ENCODE data around the gene DNASE2.

The DNASE2 gene

DNA sequence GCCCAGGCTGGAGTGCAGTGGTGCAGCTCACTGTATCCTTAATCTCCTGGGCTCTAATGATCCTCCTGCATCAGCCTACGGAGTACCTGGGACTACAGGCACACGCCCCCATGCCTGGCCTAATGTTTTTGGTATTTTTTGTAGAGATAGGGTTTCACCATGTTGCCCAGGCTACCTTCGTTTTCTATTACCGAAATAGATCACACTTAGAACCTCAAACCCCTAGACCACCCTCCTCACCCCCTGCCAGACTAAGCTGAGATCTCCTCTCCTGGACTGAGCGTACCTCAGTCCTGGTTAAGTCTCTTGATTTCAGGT is 5.4 kb upstream of the DNASE2 start:
- DNase-seq: no peak

DNA sequence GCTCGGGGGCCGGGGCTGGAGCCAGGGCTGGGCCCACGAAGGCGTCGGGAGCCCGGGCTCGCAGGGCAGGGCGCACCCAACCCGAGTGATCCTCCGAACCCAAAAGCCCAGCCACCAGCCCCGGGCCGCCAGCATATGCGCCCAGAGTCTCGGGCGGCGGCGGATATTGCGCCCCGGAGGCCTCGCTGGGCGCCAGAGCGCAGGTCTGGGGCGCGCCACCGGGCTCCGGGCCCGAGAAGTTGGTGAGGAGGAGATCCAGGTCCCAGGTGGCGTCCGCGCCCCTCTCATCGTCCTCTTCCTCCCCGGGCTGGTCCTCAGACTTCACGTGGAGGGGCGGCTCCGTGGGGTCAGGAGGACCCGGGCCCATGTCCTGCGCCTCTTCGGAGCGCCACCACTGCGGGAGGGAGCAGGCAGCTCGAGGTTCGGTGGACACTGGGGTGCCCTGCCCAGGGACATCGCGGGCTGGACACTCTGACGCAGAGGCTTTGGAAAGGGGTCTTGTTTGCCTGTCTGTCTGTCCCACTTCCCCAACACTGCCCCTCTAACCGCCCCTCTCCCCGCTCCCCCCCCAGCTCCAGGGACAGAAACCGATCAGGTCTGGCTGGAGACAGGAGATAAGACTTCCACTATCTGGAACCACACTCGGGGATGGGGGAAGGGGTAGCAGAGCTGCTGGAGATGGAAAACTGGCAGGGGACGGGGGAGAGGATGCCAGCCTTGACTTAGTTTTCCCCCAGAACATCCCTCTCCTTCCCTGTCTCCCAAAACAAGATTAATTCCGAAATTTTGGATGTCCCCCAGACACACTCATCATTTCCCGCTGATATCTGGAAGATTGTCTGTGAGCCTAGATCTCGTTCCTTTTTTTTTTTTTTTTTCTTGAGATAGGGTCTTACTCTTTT is 4.8 kb upstream of the DNASE2 start:
- DNase-seq: no peak

DNA sequence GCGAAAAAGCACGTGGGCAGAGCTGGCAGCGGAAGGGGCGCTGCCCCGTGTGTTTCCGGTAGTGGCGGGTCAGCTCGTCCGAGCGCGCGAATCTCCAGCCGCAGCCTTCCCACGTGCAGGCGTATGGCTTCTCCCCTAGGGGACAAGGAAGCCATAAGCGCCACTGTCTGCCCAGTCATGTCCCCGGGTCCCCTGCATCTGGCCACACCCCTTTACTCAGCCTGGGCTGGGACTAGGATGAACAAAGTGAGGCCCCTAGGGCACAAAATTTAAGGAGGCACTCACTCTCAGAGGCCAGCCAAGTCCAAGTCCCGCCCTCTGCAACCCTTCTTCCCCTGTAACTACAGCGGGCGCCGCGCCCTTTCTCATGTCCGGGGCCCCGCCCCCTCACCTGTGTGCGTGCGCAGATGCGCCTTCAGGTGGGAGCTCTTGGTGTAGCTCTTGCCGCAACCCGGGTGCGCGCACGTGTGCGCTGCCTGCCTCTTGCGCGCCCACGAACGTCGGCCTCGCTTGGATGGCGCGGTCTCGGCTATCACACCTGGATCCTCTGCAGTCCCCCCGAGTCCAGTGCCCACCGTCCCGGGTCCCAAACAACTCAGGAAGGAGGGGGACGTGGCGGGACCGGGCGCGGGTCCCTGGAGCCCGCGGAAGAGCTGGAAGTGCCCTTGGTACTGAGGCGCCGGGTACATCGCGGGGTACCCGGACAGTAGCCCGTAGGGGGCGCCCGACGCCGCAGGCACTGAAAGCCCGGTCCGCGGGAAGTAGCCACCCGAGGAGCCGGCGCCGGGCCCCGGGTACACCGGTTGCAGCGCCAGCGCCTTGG is 3.9 kb upstream of the DNASE2 start:
- DNase-seq: peak; percentile 91

DNA sequence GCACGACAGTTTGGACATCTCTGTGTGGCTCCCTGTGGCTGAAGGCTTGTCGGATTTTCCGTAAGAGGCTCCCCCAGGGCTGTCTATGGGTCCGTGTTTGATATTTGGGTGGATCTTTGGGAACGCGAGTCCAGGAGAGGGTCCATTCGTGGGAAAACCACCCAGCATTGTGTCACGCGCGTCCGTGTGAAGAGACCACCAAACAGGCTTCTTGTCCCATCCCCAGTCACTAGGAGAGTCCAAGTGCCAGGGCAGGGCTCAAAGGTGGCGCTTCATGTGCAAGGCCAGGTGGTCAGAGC is 3.3 kb upstream of the DNASE2 start:
- DNase-seq: no peak

DNA sequence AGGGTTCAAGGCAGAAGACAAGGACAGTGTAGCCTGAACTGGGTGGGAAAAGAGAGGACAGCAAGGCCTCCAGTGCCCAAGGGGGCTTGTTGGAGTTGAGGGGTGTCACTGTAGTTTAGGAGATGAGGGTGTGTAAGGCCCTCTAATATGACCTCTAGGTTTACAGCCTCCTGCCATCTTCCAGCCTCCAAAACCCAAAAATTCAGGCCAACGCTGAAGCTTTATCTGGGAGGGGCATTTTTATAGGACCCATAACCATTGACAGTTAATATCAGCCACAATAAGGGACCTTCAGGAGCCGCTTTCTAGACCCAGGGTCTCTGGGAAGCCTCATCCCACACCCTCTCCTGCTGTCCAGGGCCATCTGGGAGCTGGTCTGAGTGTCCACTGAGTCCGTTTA is 3.0 kb upstream of the DNASE2 start:
- no peak for DNase-seq

DNA sequence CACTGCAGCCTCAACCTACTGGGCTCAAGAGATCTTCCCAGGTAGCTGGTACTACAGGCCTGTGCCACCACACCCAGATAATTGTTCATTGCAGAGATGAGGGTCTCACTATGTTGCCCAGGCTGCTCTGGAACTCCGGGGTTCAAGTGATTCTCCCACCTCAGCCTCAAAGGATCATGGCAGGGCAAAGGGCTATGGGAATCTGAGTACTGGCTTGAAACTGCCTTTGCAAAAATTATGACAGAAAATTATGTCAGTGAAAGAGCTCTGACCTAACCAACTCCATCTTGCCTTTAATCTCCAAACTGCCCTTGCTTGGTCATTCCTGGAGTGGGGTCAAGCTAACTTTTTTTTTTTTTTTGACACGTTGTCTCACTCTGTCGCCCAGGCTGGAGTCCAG is 1.3 kb upstream of the DNASE2 start:
- DNase-seq: no peak

DNA sequence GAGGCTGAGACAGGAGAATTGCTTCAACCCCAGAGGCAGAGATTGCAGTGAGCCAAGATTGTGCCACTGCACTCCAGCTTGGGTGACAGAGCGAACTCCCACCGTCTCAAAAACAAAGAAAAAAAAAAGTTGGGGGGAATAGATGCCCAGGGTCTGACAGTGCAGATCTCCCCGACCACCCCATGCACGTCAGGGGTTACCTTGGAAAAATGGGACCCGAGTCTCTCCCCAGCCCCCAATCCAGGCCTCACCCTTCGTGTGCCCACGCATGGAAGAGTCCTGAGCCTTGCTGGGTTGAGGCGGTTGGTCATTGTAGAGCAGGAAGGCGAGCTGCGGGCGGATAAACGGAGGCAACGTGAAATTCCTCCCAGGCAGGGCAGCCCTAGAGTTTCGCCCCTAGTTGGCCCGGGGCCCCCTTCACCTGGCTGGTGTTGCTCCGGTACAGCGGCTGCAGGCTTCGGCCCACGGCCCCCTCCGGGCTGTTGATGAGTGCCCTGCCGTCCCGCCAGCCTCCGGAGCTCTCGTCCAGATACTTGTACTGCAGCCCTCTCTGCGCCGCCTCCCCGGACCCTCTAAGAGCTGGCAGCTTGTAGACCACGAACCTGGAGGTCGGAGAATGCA is 588 bp downstream of the DNASE2 start:
- no peak for DNase-seq

DNA sequence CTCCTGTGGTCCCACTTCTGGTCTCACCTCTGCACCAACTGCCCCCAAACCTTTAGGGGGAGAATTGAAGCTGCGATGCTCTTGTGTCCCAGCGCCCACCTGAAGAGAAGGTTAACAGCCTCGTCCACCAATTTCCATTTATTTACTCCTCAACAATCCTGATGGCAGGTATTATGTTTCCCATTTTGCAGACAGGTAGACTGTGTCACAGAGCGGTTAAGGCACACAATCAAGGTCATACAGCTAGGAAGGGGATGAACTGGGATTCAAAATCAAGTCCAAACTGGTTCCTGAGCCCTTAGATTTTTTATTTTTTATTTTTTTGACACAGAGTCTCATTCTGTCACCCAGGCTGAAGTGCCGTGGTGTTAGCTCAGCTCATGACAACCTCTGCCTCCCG is 6.2 kb downstream of the DNASE2 start:
- DNase-seq: no peak

DNA sequence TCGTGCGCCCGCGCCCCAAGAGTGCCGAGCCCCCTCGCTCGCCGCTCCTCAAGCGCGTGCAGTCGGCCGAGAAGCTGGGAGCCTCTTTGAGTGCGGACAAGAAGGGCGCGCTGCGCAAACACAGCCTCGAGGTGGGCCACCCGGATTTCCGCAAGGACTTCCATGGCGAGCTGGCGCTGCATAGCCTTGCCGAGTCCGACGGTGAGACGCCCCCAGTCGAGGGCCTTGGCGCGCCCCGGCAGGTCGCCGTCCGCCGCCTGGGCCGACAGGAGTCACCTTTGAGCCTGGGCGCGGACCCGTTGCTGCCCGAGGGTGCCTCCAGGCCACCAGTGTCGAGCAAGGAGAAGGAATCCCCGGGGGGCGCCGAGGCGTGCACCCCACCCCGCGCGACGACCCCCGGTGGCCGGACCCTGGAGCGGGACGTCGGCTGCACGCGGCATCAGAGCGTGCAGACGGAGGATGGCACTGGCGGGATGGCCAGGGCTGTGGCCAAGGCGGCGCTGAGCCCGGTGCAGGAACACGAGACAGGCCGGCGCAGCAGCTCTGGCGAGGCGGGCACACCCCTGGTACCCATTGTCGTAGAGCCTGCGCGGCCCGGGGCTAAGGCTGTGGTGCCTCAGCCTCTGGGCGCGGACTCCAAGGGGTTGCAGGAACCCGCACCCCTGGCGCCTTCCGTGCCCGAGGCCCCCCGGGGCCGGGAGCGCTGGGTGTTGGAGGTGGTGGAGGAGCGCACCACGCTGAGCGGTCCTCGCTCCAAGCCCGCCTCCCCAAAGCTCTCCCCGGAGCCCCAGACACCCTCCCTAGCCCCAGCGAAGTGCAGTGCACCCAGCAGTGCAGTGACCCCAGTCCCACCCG is 7.1 kb downstream of the DNASE2 start:
- no peak for DNase-seq

DNA sequence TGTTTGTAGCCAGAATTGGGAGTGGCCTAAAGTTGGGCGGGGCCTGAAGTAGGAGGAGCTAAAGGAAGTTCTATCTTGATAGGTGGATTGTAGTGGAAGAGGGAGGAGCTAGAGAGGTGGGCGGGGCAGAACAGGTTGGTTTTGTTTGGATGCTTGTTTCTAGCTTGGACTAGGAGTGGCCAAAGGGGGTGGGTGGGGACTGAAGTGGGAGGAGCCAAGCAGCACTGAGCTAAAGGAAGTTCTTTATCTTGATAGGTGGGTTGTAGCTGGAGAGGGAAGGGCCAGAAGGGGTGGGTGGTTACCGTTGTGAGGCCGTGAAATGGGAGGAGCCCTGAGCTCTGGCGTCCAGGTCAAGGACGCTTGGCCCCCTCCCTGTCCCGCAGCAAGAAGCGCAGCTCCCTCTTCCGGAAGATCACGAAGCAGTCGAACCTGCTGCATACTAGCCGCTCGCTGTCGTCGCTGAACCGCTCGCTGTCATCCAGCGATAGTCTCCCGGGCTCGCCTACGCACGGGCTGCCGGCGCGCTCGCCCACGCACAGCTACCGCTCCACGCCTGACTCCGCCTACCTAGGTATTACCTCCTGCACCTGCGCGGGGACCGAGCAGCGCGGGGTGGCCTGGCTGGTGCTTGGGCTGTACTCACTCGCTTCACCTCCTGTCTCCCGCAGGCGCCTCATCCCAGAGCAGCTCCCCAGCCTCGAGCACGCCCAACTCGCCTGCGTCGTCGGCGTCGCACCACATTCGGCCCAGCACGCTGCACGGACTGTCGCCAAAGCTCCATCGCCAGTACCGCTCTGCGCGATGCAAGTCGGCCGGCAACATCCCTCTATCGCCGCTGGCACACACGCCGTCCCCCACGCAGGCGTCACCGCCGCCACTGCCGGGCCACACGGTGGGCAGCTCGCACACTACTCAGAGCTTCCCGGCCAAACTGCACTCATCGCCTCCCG is 8.0 kb downstream of the DNASE2 start:
- DNase-seq: peak; percentile 82

DNA sequence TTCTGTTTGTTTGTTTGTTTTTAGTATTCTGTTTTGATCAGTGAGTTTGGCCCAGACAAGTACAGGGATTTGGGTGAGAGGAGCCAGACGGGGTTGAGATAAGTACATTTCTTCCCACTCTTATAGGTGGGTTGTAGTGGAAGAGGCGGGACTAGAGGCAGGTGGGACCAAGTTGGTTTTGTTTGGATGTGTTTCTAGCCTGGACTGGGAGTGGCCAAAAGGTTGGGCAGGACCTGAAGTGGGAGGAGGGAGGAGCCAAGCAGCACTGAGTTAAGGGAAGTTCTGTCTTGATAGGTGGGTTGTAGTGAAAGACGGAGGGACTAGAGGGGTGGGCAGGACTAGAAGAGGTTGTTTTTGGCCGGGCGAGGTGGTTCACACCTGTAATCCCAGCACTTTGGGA is 9.0 kb downstream of the DNASE2 start:
- DNase-seq: no peak

DNA sequence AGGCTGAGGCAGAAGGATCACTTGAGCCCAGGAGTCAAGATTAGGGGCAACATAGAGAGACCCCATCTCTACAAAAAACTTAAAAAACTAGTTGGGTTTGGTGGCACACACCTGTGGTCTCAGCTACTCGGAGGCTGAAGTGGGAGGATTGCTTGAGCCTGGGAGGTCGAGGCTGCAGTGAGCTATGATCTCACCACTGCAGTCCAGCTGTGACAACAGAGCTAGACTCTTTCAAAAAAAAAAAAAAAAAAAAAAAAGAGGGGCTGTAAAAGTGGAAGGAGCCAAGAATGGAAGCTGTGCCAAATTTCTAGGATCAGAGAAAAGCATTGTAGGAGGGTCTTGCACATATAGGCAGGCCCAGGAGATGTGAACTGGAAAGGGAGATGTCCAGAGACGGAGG is 9.6 kb downstream of the DNASE2 start:
- DNase-seq: no peak

DNA sequence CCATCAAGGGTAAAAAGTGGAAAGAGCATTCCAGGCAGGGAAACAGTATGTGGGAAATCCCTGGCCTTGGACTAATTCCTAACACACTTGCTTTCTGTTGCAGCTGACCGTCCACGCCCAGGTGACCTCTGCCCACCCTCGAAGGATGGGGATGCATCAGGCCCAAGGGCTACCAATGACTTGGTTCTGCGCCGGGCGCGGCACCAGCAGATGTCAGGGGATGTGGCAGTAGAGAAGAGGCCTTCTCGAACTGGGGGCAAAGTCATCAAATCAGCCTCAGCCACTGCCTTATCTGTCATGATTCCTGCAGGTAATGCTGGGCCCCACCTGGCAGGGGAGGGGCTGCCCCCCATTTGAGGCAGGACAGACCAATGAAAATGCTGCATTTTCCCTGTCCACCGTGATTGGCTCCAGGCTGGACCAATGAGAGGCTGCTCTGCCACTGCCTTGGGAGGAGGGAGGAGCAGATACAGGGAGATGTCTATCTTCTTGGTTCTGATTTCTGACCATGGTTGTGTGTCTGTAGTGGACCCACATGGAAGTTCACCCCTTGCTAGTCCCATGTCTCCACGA is 12.6 kb downstream of the DNASE2 start:
- DNase-seq: no peak

DNA sequence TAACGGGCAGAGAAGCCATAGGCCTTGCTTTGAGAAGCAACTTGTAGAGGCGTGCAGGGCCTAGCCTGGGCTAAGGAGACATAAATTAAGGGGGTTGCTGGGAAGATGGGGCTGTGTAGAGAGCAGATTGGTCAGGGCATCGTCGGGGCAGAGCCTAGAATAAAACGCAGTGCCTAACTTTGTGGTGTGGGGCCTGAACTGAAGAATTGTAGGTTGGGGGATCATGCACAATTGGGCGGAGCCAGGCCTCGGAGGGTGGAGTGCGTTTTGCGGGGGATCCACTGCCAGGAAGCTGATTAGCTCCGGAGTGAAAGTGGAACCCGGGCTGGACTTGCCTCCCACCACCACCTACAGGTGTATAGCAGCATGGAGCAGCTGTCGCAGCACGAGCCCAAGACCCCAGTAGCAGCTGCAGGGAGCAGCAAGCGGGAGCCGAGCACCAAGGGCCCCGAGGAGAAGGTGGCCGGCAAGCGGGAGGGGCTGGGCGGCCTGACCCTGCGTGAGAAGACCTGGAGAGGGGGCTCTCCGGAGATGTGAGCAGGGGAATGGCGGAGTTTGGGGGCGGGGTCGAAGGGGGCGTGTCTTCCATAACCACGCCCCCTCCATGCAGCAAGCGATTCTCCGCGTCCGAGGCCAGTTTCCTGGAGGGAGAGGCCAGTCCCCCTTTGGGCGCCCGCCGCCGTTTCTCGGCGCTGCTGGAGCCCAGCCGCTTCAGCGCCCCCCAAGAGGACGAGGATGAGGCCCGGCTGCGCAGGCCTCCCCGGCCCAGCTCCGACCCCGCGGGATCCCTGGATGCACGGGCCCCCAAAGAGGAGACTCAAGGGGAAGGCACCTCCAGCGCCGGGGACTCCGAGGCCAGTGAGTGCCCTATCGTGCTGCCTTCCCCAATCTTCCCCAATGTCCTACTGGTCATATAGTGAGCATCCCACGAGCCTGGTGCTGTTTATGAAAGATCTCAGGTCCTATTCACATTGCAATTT is 13.8 kb downstream of the DNASE2 start:
- peak; percentile 68 for DNase-seq

DNA sequence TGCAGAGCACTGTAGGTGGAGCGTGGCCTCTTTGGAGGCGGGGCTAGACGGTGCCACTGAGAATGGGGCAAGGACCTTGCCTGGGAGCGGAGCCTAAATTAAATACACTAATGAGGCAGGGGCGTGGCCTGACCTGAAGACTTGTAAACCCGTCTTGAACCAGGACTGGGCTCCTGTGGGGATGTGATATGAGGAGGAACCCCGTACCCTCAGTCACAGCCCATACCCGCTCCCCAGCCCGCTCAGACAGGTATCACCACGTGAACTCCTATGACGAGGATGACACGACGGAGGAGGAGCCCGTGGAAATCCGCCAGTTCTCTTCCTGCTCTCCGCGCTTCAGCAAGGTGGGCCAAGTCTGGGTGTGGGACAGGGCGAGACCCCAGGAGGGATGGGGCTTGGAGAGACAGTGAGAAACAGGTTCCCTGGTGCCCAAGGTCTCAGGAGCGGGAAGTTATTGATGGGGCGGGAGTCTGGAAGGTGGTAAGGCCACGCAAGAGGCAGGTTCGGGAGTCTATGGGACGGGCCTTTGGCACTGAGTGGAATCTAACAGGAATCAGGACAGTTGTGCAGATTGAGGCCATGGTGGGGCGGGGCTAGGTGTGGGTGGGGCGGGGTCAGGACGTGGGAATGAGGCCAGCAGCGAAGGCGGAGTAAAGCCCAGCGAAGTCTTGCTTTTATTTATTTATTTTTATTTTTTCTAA is 14.7 kb downstream of the DNASE2 start:
- no peak for DNase-seq

DNA sequence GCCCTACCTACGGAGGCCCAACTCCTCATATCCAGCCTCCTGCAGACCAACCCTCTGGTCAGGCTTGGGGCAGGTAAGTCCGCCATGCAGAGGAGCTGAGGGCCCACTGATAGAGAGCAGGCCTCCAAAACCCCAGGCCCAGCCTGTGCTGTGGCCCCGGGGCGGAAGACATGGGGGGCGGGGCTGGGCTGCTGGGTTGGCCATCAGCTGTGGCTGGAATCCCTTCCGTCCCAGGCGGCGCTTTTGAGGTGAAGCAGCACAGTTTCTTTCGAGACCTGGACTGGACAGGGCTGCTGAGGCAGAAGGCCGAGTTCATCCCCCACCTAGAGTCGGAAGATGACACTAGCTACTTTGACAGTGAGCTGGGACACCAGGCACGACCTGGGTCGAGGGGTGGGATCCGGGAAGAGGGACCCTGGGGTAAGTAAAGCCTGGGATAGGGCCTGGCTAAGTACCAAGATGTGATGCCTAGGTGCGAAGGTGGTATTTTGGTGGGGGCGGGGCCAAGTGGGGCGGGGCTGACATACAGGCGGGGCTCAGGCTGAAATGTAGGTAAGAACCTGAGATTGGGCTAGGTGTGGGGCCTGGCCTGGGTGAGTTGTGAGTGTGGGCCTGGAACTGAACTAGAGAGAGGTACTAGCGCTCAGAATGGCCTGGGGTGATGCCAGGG is 15.4 kb downstream of the DNASE2 start:
- no peak for DNase-seq

DNA sequence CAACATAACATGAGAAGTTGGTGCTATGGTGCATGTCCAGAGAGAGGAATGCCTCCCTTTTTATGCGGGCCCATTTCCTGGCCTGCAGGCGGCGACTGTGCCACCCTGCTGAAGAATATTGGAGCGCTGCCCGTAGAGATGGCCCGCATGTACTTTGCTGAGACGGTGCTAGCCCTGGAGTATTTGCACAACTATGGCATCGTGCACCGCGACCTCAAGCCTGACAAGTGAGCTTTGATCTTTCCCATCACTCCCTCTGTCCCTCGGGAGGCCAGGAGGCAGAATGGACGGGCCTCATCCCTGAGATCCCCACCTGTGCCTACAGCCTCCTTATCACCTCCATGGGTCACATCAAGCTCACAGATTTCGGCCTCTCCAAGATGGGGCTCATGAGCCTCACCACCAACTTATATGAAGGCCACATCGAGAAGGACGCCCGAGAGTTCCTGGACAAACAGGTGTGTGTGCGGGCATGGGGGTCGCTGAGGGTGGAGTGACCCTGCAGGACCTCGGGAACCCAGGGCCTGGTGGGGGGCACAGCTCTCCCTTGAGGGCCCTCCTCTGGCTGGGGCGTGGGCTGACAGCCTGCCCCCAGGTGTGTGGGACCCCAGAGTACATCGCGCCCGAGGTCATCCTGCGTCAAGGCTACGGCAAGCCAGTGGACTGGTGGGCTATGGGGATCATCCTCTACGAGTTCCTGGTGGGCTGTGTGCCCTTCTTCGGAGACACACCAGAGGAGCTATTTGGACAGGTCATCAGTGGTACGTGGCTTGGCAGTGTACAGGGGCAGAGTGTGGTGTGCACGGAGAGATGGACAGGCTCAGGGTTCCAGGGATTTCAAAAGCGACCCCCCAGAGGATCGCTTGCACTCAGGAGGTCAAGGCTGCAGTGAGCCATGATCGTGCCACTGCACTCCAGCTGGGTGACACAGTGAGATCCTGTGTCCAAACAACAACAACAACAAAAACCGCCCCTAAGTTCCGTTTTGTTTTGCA is 16.2 kb downstream of the DNASE2 start:
- no peak for DNase-seq

DNA sequence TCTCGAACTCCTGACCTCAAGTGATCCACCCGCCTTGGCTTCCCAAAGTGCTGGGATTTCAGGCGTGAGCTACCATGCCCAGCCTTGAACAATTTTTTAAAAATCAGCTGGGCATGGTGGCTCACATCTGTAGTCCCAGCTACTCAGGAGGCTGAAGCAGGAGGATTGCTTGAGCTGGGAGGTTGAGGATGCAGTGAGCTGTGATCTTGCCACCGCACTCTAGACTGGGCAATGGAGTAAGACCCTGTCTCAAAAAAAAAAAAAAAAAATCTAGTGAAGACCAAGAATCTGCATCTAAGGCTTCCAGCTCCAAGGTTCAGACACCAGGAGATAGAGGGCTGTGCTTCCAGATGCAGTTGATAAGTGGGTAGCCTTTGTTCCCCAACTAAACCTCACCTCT is 17.1 kb downstream of the DNASE2 start:
- DNase-seq: no peak
